Astrocyte of the spinal cord (primary cell): ENCODE results near the gene NCKAP5.

Source experiments
- DNase-seq: peaks from one replicate; pipeline ENCODE4 v3.0.0; 2011; ENCODE audit warnings: low read depth, low spot score
- H3K4me3 ChIP-seq: 2 replicates; pipeline ENCODE4 v1.5.1; 2011; ENCODE audit warnings: low read depth, mild to moderate bottlenecking, low read length, moderate library complexity
- in situ Hi-C: cut with HindIII; loops from 2 replicates; pipeline ENCODE4 v1.10.0; 2017; ENCODE audit warnings: low sequenced_read_pairs
- TF ChIP-seq, protein P1 (sequence below): IDR thresholded peaks from 2 replicates; pipeline ENCODE4 v1.5.1; 2012; ENCODE audit warnings: low read depth, mild to moderate bottlenecking, low read length, inconsistent platforms

NCKAP5 gene

DNA sequence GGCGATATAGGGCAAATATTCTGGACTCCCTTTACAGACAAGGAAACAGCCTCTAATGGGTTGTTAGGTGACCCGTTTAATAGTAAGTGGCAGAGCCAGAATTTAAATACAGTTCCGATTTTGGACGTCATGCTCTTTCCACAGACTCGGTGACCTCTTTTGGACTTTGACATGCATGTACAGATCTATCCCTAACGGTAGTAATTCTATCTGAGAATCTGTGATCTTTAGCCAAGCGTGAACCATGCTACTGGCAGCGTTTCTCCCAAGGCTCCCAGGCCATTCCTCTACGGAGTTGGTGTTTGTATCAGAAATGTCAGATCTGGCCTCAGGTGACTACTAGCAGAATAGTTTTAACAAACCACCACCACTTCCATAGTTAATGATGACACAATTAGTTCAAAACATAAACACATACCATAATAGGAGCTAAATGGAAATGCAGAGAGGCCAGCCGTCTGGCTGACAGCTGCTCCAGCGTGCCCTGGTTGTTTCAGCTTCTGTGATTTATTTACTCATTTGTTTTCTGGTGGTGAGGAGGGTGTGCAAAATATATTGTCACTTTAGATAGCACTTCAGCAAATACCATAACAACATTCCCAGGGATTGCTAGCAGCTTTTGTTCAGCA lies 593.7 kb downstream of the NCKAP5 start:
- in situ Hi-C loops, result no loop called here
- no peak for DNase-seq
- no peak overlapping the region for H3K4me3 ChIP-seq
- TF ChIP-seq, protein P1, sequence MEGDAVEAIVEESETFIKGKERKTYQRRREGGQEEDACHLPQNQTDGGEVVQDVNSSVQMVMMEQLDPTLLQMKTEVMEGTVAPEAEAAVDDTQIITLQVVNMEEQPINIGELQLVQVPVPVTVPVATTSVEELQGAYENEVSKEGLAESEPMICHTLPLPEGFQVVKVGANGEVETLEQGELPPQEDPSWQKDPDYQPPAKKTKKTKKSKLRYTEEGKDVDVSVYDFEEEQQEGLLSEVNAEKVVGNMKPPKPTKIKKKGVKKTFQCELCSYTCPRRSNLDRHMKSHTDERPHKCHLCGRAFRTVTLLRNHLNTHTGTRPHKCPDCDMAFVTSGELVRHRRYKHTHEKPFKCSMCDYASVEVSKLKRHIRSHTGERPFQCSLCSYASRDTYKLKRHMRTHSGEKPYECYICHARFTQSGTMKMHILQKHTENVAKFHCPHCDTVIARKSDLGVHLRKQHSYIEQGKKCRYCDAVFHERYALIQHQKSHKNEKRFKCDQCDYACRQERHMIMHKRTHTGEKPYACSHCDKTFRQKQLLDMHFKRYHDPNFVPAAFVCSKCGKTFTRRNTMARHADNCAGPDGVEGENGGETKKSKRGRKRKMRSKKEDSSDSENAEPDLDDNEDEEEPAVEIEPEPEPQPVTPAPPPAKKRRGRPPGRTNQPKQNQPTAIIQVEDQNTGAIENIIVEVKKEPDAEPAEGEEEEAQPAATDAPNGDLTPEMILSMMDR, result no peak

DNA sequence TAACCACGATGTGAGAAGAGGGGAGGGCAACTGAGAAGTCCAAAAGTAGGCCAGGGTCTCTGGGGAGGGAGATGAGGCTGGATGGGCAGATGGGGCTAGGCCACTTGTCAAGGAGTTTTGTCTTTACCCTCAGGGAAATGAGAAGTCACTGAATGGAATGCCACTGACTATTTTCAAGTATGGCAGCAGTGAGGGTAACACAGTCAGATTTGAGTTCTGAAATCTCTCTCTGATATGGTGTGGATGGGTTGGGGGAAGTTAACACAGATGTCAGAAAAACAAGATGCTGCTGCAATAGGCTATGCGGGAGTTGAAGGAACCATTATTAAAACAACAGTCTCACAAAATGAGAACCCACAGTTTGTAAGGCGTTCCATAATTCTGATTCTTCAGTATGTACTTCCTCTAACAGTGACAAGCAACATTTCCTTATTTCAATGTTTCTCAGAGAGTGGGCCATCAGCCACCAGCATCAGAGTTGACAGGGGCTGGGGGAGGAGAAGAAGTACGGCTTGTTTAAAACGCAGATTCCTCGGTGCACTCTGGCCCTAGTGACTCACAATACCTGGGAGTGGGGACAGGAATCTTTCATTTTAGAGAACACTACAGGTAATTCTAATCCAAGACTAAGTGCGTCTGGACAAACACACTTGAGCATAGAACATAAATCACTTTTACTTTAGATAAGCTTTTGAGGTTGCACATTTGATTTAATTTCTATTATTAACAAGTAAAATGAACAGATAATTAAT lies 596.8 kb downstream of the NCKAP5 start:
- in situ Hi-C loops, result no loop called here
- TF ChIP-seq, protein P1, result no peak
- no peak overlapping the region for H3K4me3 ChIP-seq
- no peak for DNase-seq

DNA sequence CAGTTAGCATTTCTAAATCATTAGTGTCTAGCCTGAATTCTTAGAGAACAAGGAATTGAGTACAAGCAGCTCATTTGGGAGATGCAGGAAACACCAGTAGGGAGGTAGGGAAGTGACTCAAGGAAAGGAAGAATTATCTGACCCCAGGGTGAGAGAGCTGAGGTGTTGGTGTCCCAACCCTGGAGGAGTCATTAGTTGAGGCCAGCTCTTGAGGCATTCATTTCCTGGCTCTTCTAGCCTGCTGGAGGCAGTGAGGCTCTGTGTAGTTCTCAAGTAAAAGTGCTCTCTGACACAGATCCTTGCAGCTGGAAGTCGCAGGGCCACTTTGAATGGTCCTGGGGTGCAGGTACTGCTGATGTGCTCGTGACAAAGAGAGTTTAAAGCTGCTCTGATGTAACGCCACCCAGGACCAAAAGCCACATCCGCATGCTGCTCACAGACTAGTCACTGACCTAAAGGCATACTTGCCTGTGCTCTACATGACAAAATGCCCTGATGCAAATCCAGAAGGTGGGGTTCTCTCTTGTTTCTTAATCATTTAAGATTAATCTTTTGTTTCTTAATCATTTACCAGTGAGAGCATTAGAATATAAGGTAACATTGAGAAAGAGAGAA lies 598.8 kb downstream of the NCKAP5 start:
- TF ChIP-seq, protein P1, result no peak
- H3K4me3 ChIP-seq, result no peak overlapping the region
- in situ Hi-C loops, result no loop called here
- no peak for DNase-seq

DNA sequence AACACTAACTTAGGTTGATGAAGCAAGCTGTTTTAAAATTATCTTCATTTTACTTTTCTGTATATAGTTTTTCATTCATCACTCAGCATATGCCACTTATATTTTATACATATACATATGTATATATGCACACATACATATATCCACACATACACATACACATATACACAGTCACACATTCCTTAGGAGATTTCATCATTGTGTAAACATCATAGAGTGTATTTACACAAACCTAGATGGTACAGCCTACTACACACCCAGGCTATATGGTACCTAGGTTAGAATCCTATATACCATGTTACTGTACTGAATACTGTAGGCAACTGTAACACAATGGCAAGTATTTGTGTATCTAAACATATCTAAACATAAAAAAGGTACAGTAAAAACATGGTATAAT lies 602.8 kb downstream of the NCKAP5 start:
- no peak overlapping the region for H3K4me3 ChIP-seq
- no peak for DNase-seq
- TF ChIP-seq, protein P1, result no peak
- in situ Hi-C loops, result no loop called here

DNA sequence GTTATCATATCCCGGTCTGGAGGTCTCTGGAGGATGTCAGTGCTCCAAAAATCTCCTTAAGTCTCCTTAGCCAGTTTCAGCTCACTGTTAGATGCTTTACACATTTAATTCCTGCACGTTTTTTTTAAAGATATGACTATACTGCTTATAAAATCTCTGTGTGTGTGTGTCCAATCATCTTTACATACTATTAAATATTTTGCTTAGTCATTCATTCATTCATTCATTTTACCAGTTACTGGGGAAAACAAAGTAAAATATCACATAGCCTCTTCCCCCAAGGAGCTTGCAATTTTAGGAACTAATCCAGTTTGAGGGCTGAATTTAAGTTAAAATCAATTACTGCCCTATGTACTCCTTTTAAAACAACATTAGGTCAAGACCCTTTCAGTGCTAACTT lies 605.1 kb downstream of the NCKAP5 start:
- TF ChIP-seq, protein P1, result no peak
- in situ Hi-C loops, result no loop called here
- H3K4me3 ChIP-seq, result no peak overlapping the region
- no peak for DNase-seq

DNA sequence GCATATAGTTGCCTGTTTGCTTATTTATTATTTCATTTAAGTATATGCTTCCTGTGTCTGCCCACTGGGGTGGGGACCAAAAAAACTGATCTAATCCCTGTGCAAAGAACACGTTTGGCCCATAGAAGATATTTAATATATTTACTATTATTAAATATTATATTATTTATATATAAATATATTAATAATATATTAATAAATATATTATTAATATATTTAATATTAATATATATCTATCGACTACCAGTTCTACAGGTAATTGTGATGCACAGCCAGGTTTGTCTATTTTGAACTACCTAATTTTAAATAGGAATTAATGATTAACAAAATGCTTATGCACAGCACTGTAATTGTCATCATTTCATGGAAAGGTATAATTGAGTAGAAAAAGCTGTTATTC lies 609.4 kb downstream of the NCKAP5 start:
- TF ChIP-seq, protein P1, result no peak
- no peak for DNase-seq
- in situ Hi-C loops, result no loop called here
- H3K4me3 ChIP-seq, result no peak overlapping the region
